ENCODE measurements around the gene RNF223. TPM values are rescaled to one million over a fixed set of nuclear protein-coding genes. Genes with fewer than 3 reads are reported as not detected.
"Not testable (repeated sequence)": the region's sequence is repeated elsewhere in the genome, so short reads cannot be mapped to it uniquely, and the experiment has no call there.

Gene RNF223
- total and polyA plus RNA-seq, 2 of the 13 experiments (the other 11 are each of a cell fraction or from before 2014, with no cell fraction given): 0.03 TPM; not detected in 1

GRCh38 chr1:1079408-1080121, 5.5 kb upstream of the RNF223 start (continued):
- TF ChIP-seq HOXA5 (CRISPR knock-in tag; IDR thresholded peaks at IDR 0.05) (0 out of 2 replicates have a peak, but pooled peaks have one; percentile 34), RFX1 (IDR thresholded peaks at IDR 0.05) (no peak), SIN3B (IDR thresholded peaks at IDR 0.05; ENCODE audit: low read length) (no peak)

DNA sequence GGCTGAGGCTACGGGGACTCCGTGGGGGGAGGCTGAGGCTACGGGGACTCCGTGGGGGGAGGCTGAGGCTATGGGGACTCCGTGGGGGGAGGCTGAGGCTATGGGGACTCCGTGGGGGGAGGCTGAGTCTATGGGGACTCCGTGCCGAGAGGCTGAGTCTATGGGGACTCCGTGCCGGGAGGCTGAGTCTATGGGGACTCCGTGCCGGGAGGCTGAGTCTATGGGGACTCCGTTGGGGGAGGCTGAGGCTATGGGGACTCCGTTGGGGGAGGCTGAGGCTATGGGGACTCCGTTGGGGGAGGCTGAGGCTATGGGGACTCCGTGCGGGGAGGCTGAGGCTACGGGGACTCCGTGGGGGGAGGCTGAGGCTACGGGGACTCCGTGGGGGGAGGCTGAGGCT, 3.3 kb upstream of the RNF223 start:
- H3K9me3 ChIP-seq (ENCODE audit: low read length); H4K20me1 ChIP-seq (ENCODE audit: insufficient read depth, low read length); intact Hi-C loops (cut with micrococcal nuclease; ENCODE audit: unreplicated experiment); in situ Hi-C loops (cut with HindIII; ENCODE audit: extremely low pct_ligation_motif_present, low pct_unique_long_range_greater_than_20kb); DNase-seq (ENCODE audit: low spot score); H3K4me3 ChIP-seq (replicated peaks in 1 of 3; ENCODE audit: insufficient read depth in 1 of 3, low read depth in 2 of 3, low read length in 3 of 3); FAIRE-seq; CTCF ChIA-PET (ENCODE audit: low intra/inter-chr PET ratio, low total read pairs); POLR2A ChIA-PET; BruUV-seq (replicated peaks); H3K79me2 ChIP-seq (ENCODE audit: insufficient read depth, low read length); H2AFZ ChIP-seq (ENCODE audit: low read length); ATAC-seq; H3K9ac ChIP-seq (ENCODE audit: insufficient read depth, low read depth, low read length); H3K36me3 ChIP-seq (replicated peaks in 1 of 2; ENCODE audit: control insufficient read depth in 1 of 2, insufficient read depth in 2 of 2, low read length in 2 of 2); H3K27ac ChIP-seq (ENCODE audit: extremely low read length, insufficient read depth, low read length); H3K4me2 ChIP-seq (ENCODE audit: low read depth, low read length): not testable (repeated sequence)
- WGBS (ENCODE audit: low lambda C conversion rate): 0% methylated on average over 2 of the region's 21 CpGs
- Histone ChIP-seq H3K27me3 (ENCODE audit: control insufficient read depth in 1 of 2, insufficient read depth in 2 of 2, low read length in 2 of 2) (peaks cover 25 to 33% of the 10 kb centered on the region in 2 experiments), H3K4me1 (ENCODE audit: insufficient read depth, low read length) (peaks cover 23% of the 10 kb centered on the region)

GRCh38 chr1:1075148-1075935, 1.2 kb upstream of the RNF223 start:
- 27% methylated on average over 11 of the region's 21 CpGs for WGBS (ENCODE audit: low lambda C conversion rate)
- FAIRE-seq: no peak
- Histone ChIP-seq H4K20me1 (ENCODE audit: insufficient read depth, low read length) (no peaks in the 10 kb centered on the region), H3K79me2 (ENCODE audit: insufficient read depth, low read length) (no peaks in the 10 kb centered on the region), H3K36me3 (replicated peaks in 1 of 2; ENCODE audit: control insufficient read depth in 1 of 2, insufficient read depth in 2 of 2, low read length in 2 of 2) (no peaks in the 10 kb centered on the region), H3K4me3 (replicated peaks in 1 of 3; ENCODE audit: insufficient read depth in 1 of 3, low read depth in 2 of 3, low read length in 3 of 3) (no peak overlapping the region; a peak in 1 of 6 replicates), H3K4me1 (ENCODE audit: insufficient read depth, low read length) (peaks cover 40% of the 10 kb centered on the region), H2AFZ (ENCODE audit: low read length) (no peak overlapping the region), H3K9me3 (ENCODE audit: low read length) (no peaks in the 10 kb centered on the region), H3K27me3 (ENCODE audit: control insufficient read depth in 1 of 2, insufficient read depth in 2 of 2, low read length in 2 of 2) (peaks cover 31 to 54% of the 10 kb centered on the region in 2 experiments), H3K4me2 (ENCODE audit: low read depth, low read length) (no peak overlapping the region), H3K9ac (ENCODE audit: insufficient read depth, low read depth, low read length) (no peak overlapping the region), H3K27ac (ENCODE audit: extremely low read length, insufficient read depth, low read length) (no peak overlapping the region)
- TF ChIP-seq ZBTB49 (CRISPR knock-in tag; IDR thresholded peaks at IDR 0.05; ENCODE audit: borderline replicate concordance): no peak
- TF ChIP-seq HCFC1 (IDR thresholded peaks at IDR 0.05; ENCODE audit: low read depth, low read length): no peak
- DNase-seq (ENCODE audit: low spot score): no peak
- ChIA-PET POLR2A (no interaction called here), CTCF (ENCODE audit: low intra/inter-chr PET ratio, low total read pairs) (no interaction called here)
- BruUV-seq (replicated peaks): no TSS peak
- ATAC-seq: no peak
- intact Hi-C loops (cut with micrococcal nuclease; ENCODE audit: unreplicated experiment) (no loop called here), in situ Hi-C loops (cut with HindIII; ENCODE audit: extremely low pct_ligation_motif_present, low pct_unique_long_range_greater_than_20kb) (no loop called here)

Data from HepG2 (cell line).